Brain pericyte (primary cell): ENCODE measurements around the gene PNPLA2.

ENCODE experiments used
- DNase-seq: peaks from one replicate; pipeline ENCODE4 v3.0.0-alpha.2; 2012; ENCODE audit warnings: low read depth, low spot score

PNPLA2 gene

GRCh38 chr11:843818-844692 is 25.3 kb downstream of the PNPLA2 start:
- DNase-seq, result no peak

- peak; percentile 82 for DNase-seq
Observed at GRCh38 chr11:844693-845644, 26.3 kb downstream of the PNPLA2 start.

GRCh38 chr11:845872-846495 is 27.3 kb downstream of the PNPLA2 start:
- DNase-seq, result no peak

- no peak for DNase-seq
Observed at GRCh38 chr11:846496-847098, 27.9 kb downstream of the PNPLA2 start.

GRCh38 chr11:847876-848275 is 29.2 kb downstream of the PNPLA2 start:
- no peak for DNase-seq

- no peak for DNase-seq
Observed at GRCh38 chr11:848380-848931, 29.7 kb downstream of the PNPLA2 start.

- no peak for DNase-seq
Observed at GRCh38 chr11:849104-849824, 30.6 kb downstream of the PNPLA2 start.

GRCh38 chr11:849951-850774 is 31.4 kb downstream of the PNPLA2 start:
- no peak for DNase-seq

GRCh38 chr11:850775-851763 is 32.4 kb downstream of the PNPLA2 start:
- DNase-seq, result no peak

GRCh38 chr11:852762-853161 is 34.0 kb downstream of the PNPLA2 start:
- DNase-seq, result no peak

GRCh38 chr11:853682-854448 is 35.2 kb downstream of the PNPLA2 start:
- no peak for DNase-seq

- DNase-seq, result no peak
Observed at GRCh38 chr11:854601-855329, 36.1 kb downstream of the PNPLA2 start.

- DNase-seq, result no peak
Observed at GRCh38 chr11:855330-855674, 36.6 kb downstream of the PNPLA2 start.

GRCh38 chr11:855796-856195 is 37.1 kb downstream of the PNPLA2 start:
- DNase-seq, result no peak

GRCh38 chr11:856397-856796 is 37.7 kb downstream of the PNPLA2 start:
- DNase-seq, result no peak

- no peak for DNase-seq
Observed at GRCh38 chr11:858053-858761, 39.5 kb downstream of the PNPLA2 start.
